Activated CD8-positive, alpha-beta memory T cell treated with anti-CD3 and anti-CD28 coated beads for 48 hours (primary cell): ENCODE results near the gene ALX4.

Experiments used
- DNase-seq, 3 experiments: peaks; one replicate each; pipeline ENCODE4 v3.0.0-alpha.2; 2020; ENCODE audit warnings: low read depth in 2 of 3, low spot score in 2 of 3

ALX4 gene

GRCh38 chr11:44301564-44302271 lies 8.2 kb downstream of the ALX4 start:
- DNase-seq, result no peak

GRCh38 chr11:44300844-44301563 lies 8.9 kb downstream of the ALX4 start:
- no peak for DNase-seq

GRCh38 chr11:44298862-44299261 lies 11.1 kb downstream of the ALX4 start:
- DNase-seq, result no peak

GRCh38 chr11:44290208-44290607 lies 19.7 kb downstream of the ALX4 start:
- no peak for DNase-seq

- DNase-seq, result no peak
These were observed 21.8 kb downstream of the ALX4 start for GRCh38 chr11:44288133-44288526.

GRCh38 chr11:44286911-44287310 lies 23.0 kb downstream of the ALX4 start:
- DNase-seq, result no peak

GRCh38 chr11:44286268-44286880 lies 23.6 kb downstream of the ALX4 start:
- DNase-seq, result peak in 1 of 3 experiments; percentile 53

GRCh38 chr11:44285756-44286155 lies 24.2 kb downstream of the ALX4 start:
- DNase-seq, result no peak

GRCh38 chr11:44282620-44283019 lies 27.3 kb downstream of the ALX4 start:
- DNase-seq, result no peak

DNA sequence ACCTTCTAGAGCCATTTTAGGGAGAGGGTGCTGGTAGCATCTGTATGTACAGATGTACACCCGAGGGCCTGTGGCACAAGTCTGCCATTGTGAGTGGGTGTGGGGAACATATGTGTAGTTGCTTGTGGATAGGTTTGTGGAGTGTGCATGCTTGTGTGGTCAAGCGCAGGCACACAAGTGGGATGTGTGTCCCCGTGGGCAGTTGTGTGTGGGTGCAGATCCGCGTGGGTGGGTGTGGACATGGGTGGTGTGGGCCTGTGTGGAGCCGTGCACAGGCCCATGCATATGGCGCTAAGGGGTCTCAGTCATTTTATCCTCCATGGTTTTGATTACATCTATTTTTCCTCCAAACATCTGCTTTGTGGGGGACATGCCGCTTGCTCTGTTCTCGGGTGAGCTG lies 28.8 kb downstream of the ALX4 start:
- no peak for DNase-seq

DNA sequence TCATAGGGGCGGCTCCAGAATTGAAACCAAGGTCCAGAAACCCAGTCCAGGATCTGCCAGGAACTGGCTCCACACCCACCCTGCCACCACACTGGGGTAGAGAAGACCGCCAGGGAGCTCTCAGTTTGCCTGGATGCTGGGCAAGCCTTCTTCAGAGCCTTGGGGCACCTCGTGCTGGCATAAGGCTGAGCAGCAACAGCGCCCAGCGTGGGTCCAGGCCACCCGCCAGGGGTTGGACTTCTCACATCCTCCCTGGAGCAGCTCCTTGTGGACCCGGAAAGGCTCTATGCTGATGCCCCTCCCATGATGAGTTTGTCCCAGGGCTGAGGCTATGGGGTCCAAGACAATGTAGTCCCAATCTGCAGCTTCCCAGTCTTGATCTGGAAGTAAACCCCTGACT lies 29.7 kb downstream of the ALX4 start:
- no peak for DNase-seq

DNA sequence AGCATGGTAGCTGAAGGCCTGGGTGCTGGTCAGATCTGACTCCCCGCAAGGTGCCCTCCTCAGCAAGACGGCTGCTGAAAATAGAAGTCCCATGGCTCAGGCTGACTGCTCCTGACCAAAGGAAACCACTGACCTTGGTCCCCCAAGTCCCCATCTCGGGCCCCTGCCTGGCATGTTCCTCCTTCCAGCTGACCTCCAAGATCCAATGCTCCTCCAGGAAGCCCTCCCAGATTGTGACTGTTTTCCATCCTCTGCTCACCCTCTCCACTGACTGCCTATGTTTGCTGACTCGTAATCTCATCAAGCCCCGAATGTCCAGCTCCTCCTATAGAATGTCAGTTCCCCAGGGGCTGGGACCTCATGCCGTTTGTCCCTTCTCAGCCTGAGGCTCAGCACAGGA lies 30.5 kb downstream of the ALX4 start:
- DNase-seq, result no peak

GRCh38 chr11:44277196-44278090 lies 32.5 kb downstream of the ALX4 start:
- no peak for DNase-seq

DNA sequence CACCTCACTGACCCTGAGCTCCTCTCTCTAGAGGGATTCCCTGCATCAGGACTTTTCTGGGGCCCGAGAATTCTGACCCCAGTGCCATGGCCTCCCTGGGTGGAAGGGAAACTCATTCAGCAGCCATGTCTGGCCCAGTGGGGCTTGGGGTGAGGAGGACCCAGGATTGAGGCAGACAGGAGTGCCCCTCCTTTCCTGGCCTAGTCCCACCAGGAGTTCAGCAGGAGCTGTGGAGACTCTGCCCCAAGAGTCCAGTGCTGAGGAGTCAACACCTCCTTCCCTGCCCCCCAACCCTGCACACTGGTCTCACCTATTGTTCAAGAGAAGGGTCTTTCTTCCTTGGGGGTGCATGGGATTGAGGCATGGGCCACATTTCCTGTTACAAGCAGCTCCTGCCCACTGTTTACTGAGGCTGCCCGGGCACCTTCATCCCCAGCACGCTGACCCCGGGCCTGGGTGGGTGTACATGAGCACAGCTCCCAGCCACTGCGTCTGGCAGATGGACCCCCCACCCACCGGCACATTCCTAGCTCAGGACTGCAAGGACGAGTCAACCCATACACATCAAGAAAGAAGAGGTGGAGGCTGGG lies 33.9 kb downstream of the ALX4 start:
- no peak for DNase-seq

DNA sequence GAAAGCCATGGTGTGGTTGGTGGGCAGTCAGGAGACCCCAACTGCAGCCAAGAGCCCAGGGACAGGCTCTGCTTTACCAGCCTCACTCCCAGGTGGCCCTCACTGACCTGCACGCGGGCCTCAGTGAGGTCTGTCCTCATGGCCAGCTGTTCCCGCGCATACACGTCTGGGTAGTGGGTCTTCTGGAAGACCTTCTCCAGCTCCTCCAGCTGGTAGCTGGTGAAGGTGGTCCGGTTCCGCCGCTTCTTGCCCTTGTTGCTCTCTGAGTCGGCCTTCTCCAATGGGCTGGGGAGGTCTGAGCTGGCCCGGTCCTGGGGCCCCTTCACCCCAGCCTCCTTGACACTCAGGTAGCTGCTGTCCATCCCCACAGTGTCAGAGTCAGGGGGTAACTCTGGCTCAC lies 34.7 kb downstream of the ALX4 start:
- no peak for DNase-seq

DNA sequence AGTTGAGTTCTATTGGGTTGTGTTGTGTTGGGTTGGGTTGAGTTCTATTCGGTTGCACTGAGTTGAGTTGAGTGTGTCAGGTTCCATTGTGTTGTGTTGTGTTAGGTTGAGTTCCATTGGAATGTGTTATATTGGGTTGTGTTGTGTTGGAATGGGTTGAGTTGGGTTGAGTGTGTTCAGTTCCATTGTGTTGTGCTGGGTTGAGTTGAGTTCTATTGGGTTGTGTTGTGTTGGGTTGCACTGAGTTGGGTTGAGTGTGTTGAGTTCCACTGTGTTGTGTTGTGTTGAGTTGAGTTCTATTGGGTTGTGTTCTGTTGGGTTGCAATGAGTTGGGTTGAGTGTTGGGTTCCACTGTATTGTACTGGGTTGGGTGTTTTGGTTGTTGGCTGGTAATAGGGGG lies 35.5 kb downstream of the ALX4 start:
- DNase-seq, result no peak

- no peak for DNase-seq
These were observed 38.7 kb downstream of the ALX4 start for GRCh38 chr11:44271286-44271685.

GRCh38 chr11:44270403-44271273 lies 39.3 kb downstream of the ALX4 start:
- no peak for DNase-seq

- DNase-seq, result no peak
These were observed 40.3 kb downstream of the ALX4 start for GRCh38 chr11:44269369-44270351.
